Measurements from ENCODE around the gene GIT1.

The GIT1 gene

GRCh38 chr17:29613856-29614255 lies 24.4 kb upstream of the GIT1 start:
- peaks cover 8% of the 10 kb centered on the region for H3K27me3 ChIP-seq (ENCODE audit: insufficient read depth, poor library complexity, severe bottlenecking)
- H3K4me3 ChIP-seq (replicated peaks; ENCODE audit: insufficient read depth, low read length), result no peak overlapping the region
- DNase-seq (ENCODE audit: low read depth in 1 of 2, low spot score in 1 of 2), result no peak
- TF ChIP-seq POLR2AphosphoS5 (IDR thresholded peaks at IDR 0.05; ENCODE audit: low read depth) (no peak), CTCF (IDR thresholded peaks at IDR 0.05; ENCODE audit: insufficient read depth, low read length) (no peak), REST (IDR thresholded peaks at IDR 0.05; ENCODE audit: insufficient replicate concordance, low read depth) (no peak), GABPA (IDR thresholded peaks at IDR 0.05; ENCODE audit: low read depth) (no peak), SPI1 (IDR thresholded peaks at IDR 0.05; ENCODE audit: borderline replicate concordance, low read depth) (no peak)
- H3K27ac ChIP-seq (replicated peaks), result no peak overlapping the region

GRCh38 chr17:29613352-29613837 lies 23.9 kb upstream of the GIT1 start:
- H3K27me3 ChIP-seq (ENCODE audit: insufficient read depth, poor library complexity, severe bottlenecking), result peaks cover 8% of the 10 kb centered on the region
- DNase-seq (ENCODE audit: low read depth in 1 of 2, low spot score in 1 of 2), result peak in 1 of 2 experiments; percentile 72
- no peak overlapping the region for H3K27ac ChIP-seq (replicated peaks)
- no peak overlapping the region for H3K4me3 ChIP-seq (replicated peaks; ENCODE audit: insufficient read depth, low read length)
- TF ChIP-seq GABPA (IDR thresholded peaks at IDR 0.05; ENCODE audit: low read depth) (no peak), CTCF (IDR thresholded peaks at IDR 0.05; ENCODE audit: insufficient read depth, low read length) (peak; percentile 14)

- H3K27me3 ChIP-seq (ENCODE audit: insufficient read depth, poor library complexity, severe bottlenecking), result peaks cover 8% of the 10 kb centered on the region
- H3K27ac ChIP-seq (replicated peaks), result no peak overlapping the region
- no peak overlapping the region for H3K4me3 ChIP-seq (replicated peaks; ENCODE audit: insufficient read depth, low read length)
- TF ChIP-seq GABPA (IDR thresholded peaks at IDR 0.05; ENCODE audit: low read depth) (no peak), SPI1 (IDR thresholded peaks at IDR 0.05; ENCODE audit: borderline replicate concordance, low read depth) (no peak), POLR2AphosphoS5 (IDR thresholded peaks at IDR 0.05; ENCODE audit: low read depth) (no peak), CTCF (IDR thresholded peaks at IDR 0.05; ENCODE audit: insufficient read depth, low read length) (no peak), REST (IDR thresholded peaks at IDR 0.05; ENCODE audit: insufficient replicate concordance, low read depth) (no peak)
- no peak for DNase-seq (ENCODE audit: low read depth in 1 of 2, low spot score in 1 of 2)
Observed at GRCh38 chr17:29612404-29613280, 23.2 kb upstream of the GIT1 start.
